CD4-positive, CD25-positive, alpha-beta regulatory T cell (primary cell): ENCODE data around the gene S100A9. TPM values are rescaled to one million over a fixed set of nuclear protein-coding genes. Genes with fewer than 3 reads are reported as not detected.

Experiments
- ATAC-seq, 2 donors: fragments of 150-1000 bp; cut with Tn5 transposase; one replicate each; pipeline ENCODE4 v1.10.0; 2021; ENCODE audit warnings: low read depth in 2 of 2, moderate number of reproducible peaks in 2 of 2, moderate library complexity in 1 of 2
- DNase-seq, 3 donors: peaks; one replicate each; pipeline versions ENCODE4 v3.0.0 to v3.0.0-alpha.2; 2012 to 2022; ENCODE audit warnings: mixed read lengths in 1 of 3
- H3K27ac ChIP-seq: one replicate; pipeline ENCODE4 v1.7.0; 2013; ENCODE audit warnings: mild to moderate bottlenecking, low read length; ENCODE audit not compliant: insufficient read depth, poor library complexity, severe bottlenecking
- H3K27me3 ChIP-seq: one replicate; pipeline ENCODE4 v1.7.0; 2013; ENCODE audit warnings: low read length; ENCODE audit not compliant: control insufficient read depth, insufficient read depth
- H3K36me3 ChIP-seq: one replicate; pipeline ENCODE4 v1.7.0; 2013; ENCODE audit warnings: mild to moderate bottlenecking, low read length, moderate library complexity; ENCODE audit not compliant: control insufficient read depth, insufficient read depth
- H3K4me1 ChIP-seq: 2 replicates; pipeline ENCODE4 v1.7.0; 2013; ENCODE audit warnings: mild to moderate bottlenecking, low read length; ENCODE audit not compliant: insufficient read depth, control insufficient read depth, poor library complexity, severe bottlenecking
- H3K4me3 ChIP-seq: one replicate; pipeline ENCODE4 v1.7.0; 2013; ENCODE audit warnings: low read depth, mild to moderate bottlenecking, low read length, moderate library complexity
- H3K9me3 ChIP-seq, 2 experiments: 1 replicate in 1 of 2; 2 replicates in 1 of 2; pipeline ENCODE4 v1.7.0; 2013; ENCODE audit warnings: low read length in 2 of 2, mild to moderate bottlenecking in 1 of 2, moderate library complexity in 1 of 2; ENCODE audit not compliant: control insufficient read depth in 2 of 2
- H3K27ac Mint-ChIP-seq, 3 donors: one replicate each; pipeline ENCODE4 v1.8.0; 2020 to 2022; ENCODE audit warnings: mild to moderate bottlenecking in 3 of 3, mixed read lengths in 3 of 3, moderate library complexity in 2 of 3
- H3K27me3 Mint-ChIP-seq: one replicate; pipeline ENCODE4 v1.8.0; 2022; ENCODE audit warnings: mild to moderate bottlenecking, mixed read lengths
- H3K36me3 Mint-ChIP-seq: one replicate; pipeline ENCODE4 v1.8.0; 2020; ENCODE audit warnings: mixed read lengths
- H3K4me1 Mint-ChIP-seq, 4 donors: one replicate each; pipeline ENCODE4 v1.8.0; 2020 to 2022; ENCODE audit warnings: mixed read lengths in 4 of 4, mild to moderate bottlenecking in 1 of 4
- H3K4me3 Mint-ChIP-seq, 4 donors: one replicate each; pipeline ENCODE4 v1.8.0; 2020 to 2022; ENCODE audit warnings: mild to moderate bottlenecking in 4 of 4, mixed read lengths in 4 of 4, moderate library complexity in 3 of 4
- H3K9me3 Mint-ChIP-seq, 7 donors: one replicate each; pipeline ENCODE4 v1.8.0; 2020 to 2022; ENCODE audit warnings: mixed read lengths in 7 of 7, mild to moderate bottlenecking in 3 of 7, moderate library complexity in 2 of 7
- polyA plus RNA-seq, 4 donors: library from polyadenylated mRNA; unstranded; fragments of 300-500 nt; fragmentation: Illumina TruSeq; gene quantifications; one replicate each; pipeline ENCODE4 v1.2.3, GENCODE V29; 2021
- total RNA-seq: library from RNA; stranded (reverse); gene quantifications from one replicate; pipeline ENCODE4 v1.2.3, GENCODE V29; 2022

Gene S100A9
- total and polyA plus RNA-seq, 5 donors from 2014 or later, result 0.96 to 37.6 (median 8.6) TPM; not detected in 1

DNA sequence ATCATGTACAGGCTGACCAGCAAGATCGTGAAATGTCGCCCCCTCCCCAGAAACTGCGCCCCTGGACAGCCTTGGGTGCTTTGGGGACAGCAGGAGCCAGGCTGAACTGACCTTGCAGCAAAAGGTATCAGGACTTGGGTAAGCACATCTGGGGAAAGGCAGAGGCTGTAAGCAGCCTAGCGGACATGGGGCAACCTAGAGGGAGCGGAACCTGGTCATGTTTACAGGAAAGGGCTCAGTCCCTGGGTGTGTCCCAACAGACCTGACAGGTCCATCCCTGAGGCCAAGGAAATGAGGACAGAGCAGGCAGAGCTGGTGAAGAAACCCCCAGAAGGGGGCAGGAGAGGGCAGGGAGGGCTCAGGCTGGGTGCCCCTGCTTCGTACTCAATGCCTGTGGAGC lies 36.3 kb downstream of the S100A9 start:
- peaks cover 0 to 3% (median 0%) of the 10 kb centered on the region in 7 donors for H3K9me3 Mint-ChIP-seq
- no peaks in the 10 kb centered on the region for H3K27me3 ChIP-seq
- no peaks in the 10 kb centered on the region for H3K36me3 Mint-ChIP-seq
- no peak overlapping the region for H3K4me3 ChIP-seq
- no peak overlapping the region for H3K4me3 Mint-ChIP-seq
- peaks cover 16% of the 10 kb centered on the region for H3K27me3 Mint-ChIP-seq
- DNase-seq, result no peak
- no peak for ATAC-seq
- H3K27ac ChIP-seq, result no peak overlapping the region
- no peaks in the 10 kb centered on the region for H3K4me1 ChIP-seq
- H3K27ac Mint-ChIP-seq, result no peak overlapping the region
- H3K9me3 ChIP-seq, result no peaks in the 10 kb centered on the region
- no peaks in the 10 kb centered on the region for H3K36me3 ChIP-seq
- peaks cover 0 to 1% (median 0%) of the 10 kb centered on the region in 4 donors for H3K4me1 Mint-ChIP-seq

DNA sequence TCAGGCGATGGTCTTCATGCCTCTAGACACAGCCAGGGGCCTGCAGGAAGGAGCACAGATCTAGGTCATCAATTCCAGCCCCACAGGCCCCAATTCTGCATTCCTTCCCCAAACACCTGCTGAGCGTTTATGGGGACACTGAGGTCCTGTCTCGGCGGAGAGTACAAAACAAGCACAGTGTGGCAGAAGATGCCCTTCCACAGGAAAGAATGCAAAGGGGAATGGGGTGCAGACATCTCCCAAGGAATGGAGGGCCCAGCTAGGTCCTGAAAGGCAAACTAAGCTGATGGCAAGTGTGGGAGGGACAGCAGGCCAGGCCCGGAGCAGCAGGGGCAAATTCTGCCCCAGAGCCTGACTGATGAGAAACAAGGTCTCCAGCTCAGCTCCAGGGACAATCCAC lies 36.7 kb downstream of the S100A9 start:
- no peak for ATAC-seq
- Histone ChIP-seq H3K27ac (no peak overlapping the region), H3K27me3 (no peaks in the 10 kb centered on the region), H3K36me3 (no peaks in the 10 kb centered on the region), H3K9me3 (no peaks in the 10 kb centered on the region), H3K4me1 (no peaks in the 10 kb centered on the region), H3K4me3 (no peak overlapping the region)
- Mint-ChIP-seq H3K36me3 (no peaks in the 10 kb centered on the region), H3K9me3 (peaks cover 0 to 3% (median 0%) of the 10 kb centered on the region in 7 donors), H3K4me1 (peaks cover 0 to 1% (median 0%) of the 10 kb centered on the region in 4 donors), H3K27me3 (peaks cover 16% of the 10 kb centered on the region), H3K27ac (no peak overlapping the region), H3K4me3 (no peak overlapping the region)
- DNase-seq, result no peak

DNA sequence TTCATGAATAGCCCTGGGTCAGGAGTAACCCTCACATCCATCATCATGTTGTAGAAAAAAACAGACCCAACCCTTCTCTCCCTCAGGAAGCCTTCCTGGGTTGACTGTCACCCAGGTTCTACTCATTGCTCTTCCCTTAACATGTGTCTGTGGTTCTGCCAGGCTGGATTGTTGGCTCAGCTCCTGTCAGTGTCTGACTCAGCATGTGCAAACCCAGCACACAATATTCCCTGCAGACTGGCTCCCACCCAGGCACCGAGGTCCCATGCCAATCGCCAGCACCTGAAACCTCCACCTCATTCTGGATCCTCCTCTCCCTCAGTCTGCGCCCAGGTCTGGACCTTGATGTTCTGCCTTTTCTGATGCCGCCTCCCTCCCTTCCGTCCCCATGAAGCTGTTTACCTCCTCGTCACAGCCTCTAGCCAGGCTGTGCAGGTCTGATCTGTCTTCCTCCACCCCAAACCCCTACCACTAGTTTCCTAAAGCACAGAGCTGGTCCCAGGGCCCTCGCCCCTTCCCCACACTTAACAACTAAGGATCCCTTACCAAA lies 37.6 kb downstream of the S100A9 start:
- no peak for DNase-seq
- no peaks in the 10 kb centered on the region for H3K4me1 ChIP-seq
- no peak overlapping the region for H3K27ac Mint-ChIP-seq

DNA sequence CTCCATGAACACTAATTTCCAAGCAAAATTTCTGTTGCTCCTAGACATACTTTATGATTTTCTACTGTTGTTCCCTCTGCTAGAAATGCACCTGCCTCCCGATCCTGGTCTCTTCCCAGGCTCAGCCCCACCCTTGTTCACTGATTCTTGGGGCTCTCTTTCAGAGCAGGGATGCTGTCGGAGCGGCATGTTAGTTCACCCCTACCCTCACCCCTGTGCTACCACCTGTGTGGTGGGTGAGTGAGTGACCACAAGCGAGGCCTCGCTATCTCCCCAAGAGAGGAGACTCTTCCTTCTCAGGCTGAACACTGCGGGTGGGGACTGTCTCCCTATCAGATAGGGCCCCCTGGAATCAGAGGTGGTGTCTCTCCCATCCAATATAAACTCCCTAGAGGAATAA lies 38.1 kb downstream of the S100A9 start:
- Mint-ChIP-seq H3K9me3 (peaks cover 0 to 3% (median 0%) of the 10 kb centered on the region in 7 donors), H3K4me1 (no peaks in the 10 kb centered on the region), H3K36me3 (no peaks in the 10 kb centered on the region), H3K27me3 (peaks cover 16% of the 10 kb centered on the region), H3K4me3 (no peak overlapping the region), H3K27ac (no peak overlapping the region)
- ATAC-seq, result no peak
- no peak for DNase-seq
- Histone ChIP-seq H3K27me3 (peaks cover 2% of the 10 kb centered on the region), H3K4me3 (no peak overlapping the region), H3K4me1 (no peaks in the 10 kb centered on the region), H3K27ac (no peak overlapping the region), H3K36me3 (no peaks in the 10 kb centered on the region), H3K9me3 (no peaks in the 10 kb centered on the region)

More for the DNA sequence above, 37.6 kb downstream of the S100A9 start:
- no peak for ATAC-seq
- Histone ChIP-seq H3K27ac (no peak overlapping the region), H3K9me3 (no peaks in the 10 kb centered on the region), H3K27me3 (peaks cover 2% of the 10 kb centered on the region), H3K4me3 (no peak overlapping the region), H3K36me3 (no peaks in the 10 kb centered on the region)
- Mint-ChIP-seq H3K36me3 (no peaks in the 10 kb centered on the region), H3K4me3 (no peak overlapping the region), H3K27me3 (peaks cover 16% of the 10 kb centered on the region), H3K9me3 (peaks cover 0 to 3% (median 0%) of the 10 kb centered on the region in 7 donors), H3K4me1 (no peaks in the 10 kb centered on the region)

DNA sequence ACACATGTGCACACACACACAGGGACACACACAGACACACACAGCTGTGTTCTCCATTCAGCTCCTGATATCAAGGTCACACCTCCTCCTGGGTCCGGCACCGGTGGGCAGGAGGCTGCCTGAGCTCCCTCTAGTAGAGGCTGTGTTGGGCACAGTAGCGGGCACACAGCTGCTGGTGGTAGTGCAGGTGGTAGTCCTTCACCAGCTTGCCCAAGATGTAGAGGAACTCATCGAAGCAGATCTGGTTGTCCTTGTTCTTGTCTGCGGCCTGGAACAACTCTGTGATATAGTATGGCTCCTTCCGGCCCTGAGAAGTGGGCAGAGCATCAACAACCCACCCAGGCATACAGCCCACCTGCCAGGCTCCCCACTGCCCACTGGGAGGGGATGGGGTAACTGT lies 38.8 kb downstream of the S100A9 start:
- Mint-ChIP-seq H3K27ac (no peak overlapping the region), H3K36me3 (no peaks in the 10 kb centered on the region), H3K4me3 (no peak overlapping the region), H3K4me1 (no peaks in the 10 kb centered on the region), H3K27me3 (peaks cover 16% of the 10 kb centered on the region), H3K9me3 (peaks cover 0 to 3% (median 0%) of the 10 kb centered on the region in 7 donors)
- H3K27me3 ChIP-seq, result peaks cover 4% of the 10 kb centered on the region
- H3K27ac ChIP-seq, result no peak overlapping the region
- ATAC-seq (no peak), DNase-seq (no peak)
- H3K4me3 ChIP-seq, result no peak overlapping the region
- no peaks in the 10 kb centered on the region for H3K9me3 ChIP-seq
- no peaks in the 10 kb centered on the region for H3K4me1 ChIP-seq
- H3K36me3 ChIP-seq, result no peaks in the 10 kb centered on the region

- peaks cover 9% of the 10 kb centered on the region for H3K27me3 Mint-ChIP-seq
These were observed 39.6 kb downstream of the S100A9 start for GRCh38 chr1:153397051-153397923.

DNA sequence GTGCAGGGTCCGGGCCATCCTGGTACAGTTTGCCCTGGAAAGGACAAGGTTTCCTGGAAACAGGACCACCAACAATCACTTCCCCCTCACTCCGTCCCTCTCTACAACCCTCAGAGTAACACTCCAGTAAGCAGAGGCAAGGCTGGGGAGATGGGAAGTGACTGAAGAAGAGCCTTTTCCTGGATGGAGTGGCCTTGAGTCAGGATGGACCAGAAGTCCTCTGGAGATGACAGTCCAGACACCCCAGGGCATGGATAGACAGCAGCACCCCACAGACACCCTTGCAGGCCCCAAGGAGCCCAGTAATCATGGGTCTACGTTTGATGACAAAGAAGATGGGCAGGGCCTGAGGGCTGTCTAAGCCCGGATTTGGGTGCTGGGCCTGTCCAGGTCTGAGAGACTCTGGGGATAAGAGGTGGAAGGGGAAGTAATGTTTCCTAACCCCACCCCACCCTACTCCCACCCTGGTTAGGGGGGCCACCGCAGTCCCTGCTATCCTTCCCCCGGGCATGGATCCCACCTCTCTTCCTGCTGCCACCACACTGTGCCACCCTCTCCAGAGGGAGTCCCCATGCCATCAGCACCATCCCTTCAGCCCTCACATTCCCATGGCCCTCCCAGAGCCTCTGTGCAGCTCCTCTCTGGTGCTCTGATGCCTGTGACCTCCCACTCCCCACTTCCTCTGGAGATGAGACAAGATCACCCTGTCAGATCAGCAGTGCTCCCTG lies 40.4 kb downstream of the S100A9 start:
- Histone ChIP-seq H3K27me3 (peaks cover 4% of the 10 kb centered on the region), H3K4me3 (no peak overlapping the region), H3K4me1 (no peaks in the 10 kb centered on the region), H3K27ac (no peak overlapping the region), H3K36me3 (no peaks in the 10 kb centered on the region), H3K9me3 (no peaks in the 10 kb centered on the region)
- H3K4me3 Mint-ChIP-seq, result no peak overlapping the region
- H3K4me1 Mint-ChIP-seq, result no peaks in the 10 kb centered on the region
- ATAC-seq (no peak), DNase-seq (no peak)
- H3K36me3 Mint-ChIP-seq, result no peaks in the 10 kb centered on the region
- no peak overlapping the region for H3K27ac Mint-ChIP-seq
- H3K9me3 Mint-ChIP-seq, result peaks cover 0 to 3% (median 0%) of the 10 kb centered on the region in 7 donors
- peaks cover 9% of the 10 kb centered on the region for H3K27me3 Mint-ChIP-seq

More at GRCh38 chr1:153397051-153397923, 39.6 kb downstream of the S100A9 start:
- peaks cover 4% of the 10 kb centered on the region for H3K27me3 ChIP-seq
- H3K36me3 ChIP-seq, result no peaks in the 10 kb centered on the region
- no peaks in the 10 kb centered on the region for H3K36me3 Mint-ChIP-seq
- no peaks in the 10 kb centered on the region for H3K4me1 Mint-ChIP-seq
- no peaks in the 10 kb centered on the region for H3K4me1 ChIP-seq
- DNase-seq (no peak), ATAC-seq (no peak)
- H3K9me3 ChIP-seq, result no peaks in the 10 kb centered on the region
- H3K4me3 ChIP-seq, result no peak overlapping the region
- no peak overlapping the region for H3K4me3 Mint-ChIP-seq
- no peak overlapping the region for H3K27ac ChIP-seq
- peaks cover 0 to 3% (median 0%) of the 10 kb centered on the region in 7 donors for H3K9me3 Mint-ChIP-seq
- H3K27ac Mint-ChIP-seq, result no peak overlapping the region
